K562 (cell line): Measurements from ENCODE around the gene SLC25A14. TPM values are rescaled to one million over a fixed set of nuclear protein-coding genes. Genes with fewer than 3 reads are reported as not detected.
"Not testable (repeated sequence)": the region's sequence is repeated elsewhere in the genome, so short reads cannot be mapped to it uniquely, and the experiment has no call there.

Experiments used
- ATAC-seq: fragments of 200-7000 bp; cut with Tn5 transposase; 3 replicates; pipeline ENCODE4 v1.9.1; 2020; ENCODE audit warnings: moderate library complexity
- BruUV-seq: library from RNA; stranded (reverse); fragments of 400-500 nt; replicated peaks from 2 replicates; lab custom pipeline; 2021; lab: Mats Ljungman, UMichigan
- CTCF ChIA-PET: fragments of 300-600 bp; formaldehyde crosslinking; extraction: SDS; loops from one replicate; lab custom pipeline; 2021; ENCODE audit warnings: low intra/inter-chr PET ratio; lab: Yijun Ruan, JAX
- POLR2A ChIA-PET: fragments of 300-600, 350-650 bp; sonication (Branson Sonifier 250); formaldehyde crosslinking; extraction: SDS; loops from one replicate; lab custom pipeline; 2021; ENCODE audit warnings: antibody characterized with exemption, inconsistent platforms; lab: Yijun Ruan, JAX
- DNase-seq, 4 experiments: peaks; one replicate each; pipeline versions ENCODE4 v3.0.0 to v3.0.0-alpha.2; 2011 to 2018; ENCODE audit warnings: low spot score in 3 of 4, mixed read lengths in 3 of 4; ENCODE audit errors: extremely low read depth in 1 of 4
- FAIRE-seq: peaks from 2 replicates; lab custom pipeline; 2011; peaks lifted over from hg19 to GRCh38; lab: Jason Lieb, UNC
- H2AFZ ChIP-seq: 2 replicates; pipeline ENCODE4 v1.6.0; 2011; ENCODE audit warnings: low read depth, low read length, control low read depth, inconsistent platforms
- H3K27ac ChIP-seq: fragments of 200-600 bp; 3 replicates; pipeline ENCODE4 v1.8.0; 2011; ENCODE audit warnings: low read depth, mild to moderate bottlenecking, control low read depth, inconsistent platforms, low read length, moderate library complexity, mixed read lengths; ENCODE audit errors: extremely low read depth
- H3K27me3 ChIP-seq, 2 experiments: fragments of 300-600 bp in 1 of 2; 2 replicates in 1 of 2; 3 replicates in 1 of 2; pipeline versions ENCODE4 v1.6.0 to v1.8.0; 2011; ENCODE audit warnings: inconsistent platforms in 2 of 2, low read length in 2 of 2, mild to moderate bottlenecking in 1 of 2, mixed read lengths in 1 of 2, moderate library complexity in 1 of 2; ENCODE audit not compliant: control insufficient read depth in 2 of 2, insufficient read depth in 2 of 2
- H3K36me3 ChIP-seq: fragments of 300-600 bp; 3 replicates; pipeline ENCODE4 v1.8.0; 2011; ENCODE audit warnings: mild to moderate bottlenecking, low read length, inconsistent platforms; ENCODE audit not compliant: control insufficient read depth, insufficient read depth
- H3K4me1 ChIP-seq, 2 experiments: fragments of 200-600 bp in 1 of 2; replicated peaks in 1 of 2; 2 replicates in 1 of 2; 3 replicates in 1 of 2; pipeline versions ENCODE4 v1.5.1 to v1.8.0; 2011; ENCODE audit warnings: inconsistent platforms in 2 of 2, low read length in 2 of 2, mild to moderate bottlenecking in 1 of 2, mixed read lengths in 1 of 2, moderate library complexity in 1 of 2; ENCODE audit not compliant: control insufficient read depth in 2 of 2, insufficient read depth in 2 of 2
- H3K4me2 ChIP-seq: 2 replicates; pipeline ENCODE4 v1.6.1; 2011; ENCODE audit warnings: low read length, control low read depth, inconsistent platforms, mixed read lengths; ENCODE audit not compliant: insufficient read depth
- H3K4me3 ChIP-seq: fragments of 200-600 bp; sonication (generic), shearing (Covaris generic); 2 replicates; pipeline ENCODE4 v1.5.1; 2016; ENCODE audit warnings: control low read depth, inconsistent platforms
- H3K79me2 ChIP-seq: fragments of 200-600 bp; 3 replicates; pipeline ENCODE4 v1.8.0; 2011; ENCODE audit warnings: low read length, inconsistent platforms; ENCODE audit not compliant: control insufficient read depth, insufficient read depth
- H3K9ac ChIP-seq, 2 experiments: 2 replicates each; pipeline versions ENCODE4 v1.6.0 to v1.6.1; 2011; ENCODE audit warnings: low read depth in 2 of 2, low read length in 2 of 2, control low read depth in 1 of 2, inconsistent platforms in 1 of 2, mild to moderate bottlenecking in 1 of 2, mixed read lengths in 1 of 2; ENCODE audit not compliant: insufficient read depth in 1 of 2
- H3K9me1 ChIP-seq: one replicate; pipeline ENCODE4 v1.6.0; 2011; ENCODE audit warnings: inconsistent platforms, mild to moderate bottlenecking, low read length, moderate library complexity; ENCODE audit not compliant: control insufficient read depth, insufficient read depth
- H3K9me3 ChIP-seq: replicated peaks from 2 replicates; pipeline ENCODE4 v1.5.1; 2011; ENCODE audit warnings: low read depth, low read length, inconsistent platforms; ENCODE audit not compliant: control insufficient read depth, insufficient read depth
- H4K20me1 ChIP-seq: replicated peaks from 2 replicates; pipeline ENCODE4 v1.6.1; 2011; ENCODE audit warnings: low read length, inconsistent platforms, mixed read lengths; ENCODE audit not compliant: control insufficient read depth, insufficient read depth
- DACH1 ChIP-seq: fragments of 450-650 bp; IDR thresholded peaks from 2 replicates; pipeline ENCODE4 v1.6.1; 2018; ENCODE audit not compliant: partially characterized antibody
- KDM4B ChIP-seq, 2 experiments: fragments of 450-650 bp in 1 of 2; sonication (generic) in 1 of 2; IDR thresholded peaks; 2 replicates each; pipeline ENCODE4 v1.6.1; 2016 to 2017; ENCODE audit warnings: borderline replicate concordance in 2 of 2, antibody characterized with exemption in 1 of 2, low read depth in 1 of 2, mild to moderate bottlenecking in 1 of 2
- ZNF146 ChIP-seq: IDR thresholded peaks from one replicate; pipeline ENCODE4 v1.6.1; 2018; ENCODE audit warnings: missing compliant biosample characterization; ENCODE audit not compliant: unreplicated experiment
- WGBS: fragments of 100-300 bp; shearing (Covaris generic); methylation state at CpG from one replicate; pipeline ENCODE4 v1.1.6; 2016; ENCODE audit warnings: low coverage, mixed read lengths; ENCODE audit not compliant: insufficient coverage; ENCODE audit errors: missing lambda C conversion rate; 5-methylcytosine and 5-hydroxymethylcytosine counted together
- in situ Hi-C: fragments of 300-500 bp; cut with MboI; formaldehyde crosslinking; loops from 4 replicates; pipeline ENCODE4 v1.15.0; 2018; ENCODE audit warnings: inconsistent platforms, mixed read lengths
- intact Hi-C: fragments of 100-400 bp; cut with micrococcal nuclease; formaldehyde crosslinking; loops from 2 replicates; pipeline ENCODE4 v1.14.2; 2022
- polyA plus RNA-seq, 8 experiments: library from polyadenylated mRNA; depleted of rRNA in 4 of 8; stranded (reverse) in 5 of 8; unstranded in 3 of 8; fragments of >200 nt; fragmentation: Nextera tagmentation in 2 of 8; fragmentation: Illumina TruSeq in 1 of 8; extraction: Ambion mirVana in 2 of 8; extraction: Trizol in 1 of 8; gene quantifications; 2 replicates each; pipeline versions ENCODE4 v1.2.1 to v1.2.3, GENCODE V29; 2011 to 2014; ENCODE audit warnings: inconsistent platforms in 1 of 8, missing spikeins in 1 of 8
- total RNA-seq, 7 experiments: library from RNA; depleted of rRNA in 6 of 7; stranded (reverse); fragments of >200 nt in 6 of 7; fragmentation: Illumina TruSeq in 2 of 7; extraction: Trizol in 2 of 7; gene quantifications; 2 replicates each; pipeline versions ENCODE4 v1.2.1 to v1.2.3, GENCODE V29; 2011 to 2021; ENCODE audit warnings: low replicate concordance in 1 of 7

Gene SLC25A14
- total and polyA plus RNA-seq, 9 of the 15 experiments (the other 6 are each of a cell fraction or from before 2014, with no cell fraction given) = 9.5 to 33.3 (median 15.8) TPM

- in situ Hi-C loops, POLR2A ChIA-PET, ATAC-seq, DNase-seq, H3K9ac ChIP-seq, H3K36me3 ChIP-seq, H3K27me3 ChIP-seq, H3K4me3 ChIP-seq, H3K4me1 ChIP-seq, H2AFZ ChIP-seq, CTCF ChIA-PET, H4K20me1 ChIP-seq, H3K4me2 ChIP-seq, H3K27ac ChIP-seq, H3K79me2 ChIP-seq, BruUV-seq, H3K9me1 ChIP-seq, H3K9me3 ChIP-seq, intact Hi-C loops, FAIRE-seq: not testable (repeated sequence)
- WGBS = 0% methylated on average over 1 of the region's 1 CpG
- peak; percentile 64 for TF ChIP-seq ZNF146 (CRISPR knock-in tag)
Measured at GRCh38 chrX:130352050-130352449, 12.3 kb downstream of the SLC25A14 start.

GRCh38 chrX:130376077-130376476 lies 36.4 kb downstream of the SLC25A14 start:
- no peaks in the 10 kb centered on the region for H3K9me1 ChIP-seq
- H3K9me3 ChIP-seq = no peaks in the 10 kb centered on the region
- no peak for FAIRE-seq
- no peak overlapping the region for H3K4me3 ChIP-seq
- ATAC-seq = no peak
- ChIA-PET POLR2A (interaction anchor here (0.6 kb wide), 1 partner anchor 10 kb away, joined by 3 read pairs; no protein-coding TSS in a partner anchor), CTCF (no interaction called here)
- no peak overlapping the region for H3K4me2 ChIP-seq
- no peaks in the 10 kb centered on the region for H3K36me3 ChIP-seq
- in situ Hi-C loops (no loop called here), intact Hi-C loops (no loop called here)
- DNase-seq = no peak
- H3K4me1 ChIP-seq = no peaks in the 10 kb centered on the region
- H4K20me1 ChIP-seq = no peaks in the 10 kb centered on the region
- TF ChIP-seq KDM4B (IDR thresholded peaks at IDR 0.05; ENCODE audit: borderline replicate concordance in 2 of 2, low read depth in 1 of 2) = no peak
- peak; percentile 97 for TF ChIP-seq DACH1
- TF ChIP-seq, all 486 proteins: peak for 1
- Histone ChIP-seq H3K27me3 (no peaks in the 10 kb centered on the region), H3K27ac (no peak overlapping the region), H3K79me2 (no peaks in the 10 kb centered on the region), H2AFZ (no peak overlapping the region), H3K9ac (no peak overlapping the region)
- BruUV-seq = no TSS peak
